D341Med (cell line): ENCODE results near the gene RBMXL2.
A peak's percentile ranks its signal among the peaks of the same experiment; 100 is the strongest.

Source experiments
- DNase-seq: peaks from one replicate; pipeline ENCODE4 v3.0.0; 2012; ENCODE audit warnings: low spot score

RBMXL2 gene

DNA sequence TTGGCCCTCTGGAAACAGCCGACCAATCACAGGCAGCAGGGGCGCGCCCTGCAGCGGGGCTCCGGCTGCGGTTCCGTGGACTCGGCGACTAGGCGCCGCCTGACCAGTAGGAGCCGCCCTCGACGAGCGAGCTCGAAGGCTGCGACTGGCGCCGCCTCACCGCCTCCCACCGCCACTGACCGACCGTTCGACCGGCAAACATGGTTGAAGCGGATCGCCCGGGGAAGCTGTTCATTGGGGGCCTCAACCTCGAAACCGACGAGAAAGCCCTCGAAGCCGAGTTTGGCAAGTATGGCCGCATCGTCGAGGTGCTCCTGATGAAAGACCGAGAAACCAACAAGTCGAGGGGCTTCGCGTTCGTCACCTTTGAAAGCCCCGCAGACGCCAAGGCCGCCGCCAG, at the start of gene RBMXL2:
Gene RBMXL2, plus strand, starts transcription at position 78 of the 400 bp plus-strand sequence. Its CDS starts 123 bp downstream, at position 201.
- no peak for DNase-seq

DNA sequence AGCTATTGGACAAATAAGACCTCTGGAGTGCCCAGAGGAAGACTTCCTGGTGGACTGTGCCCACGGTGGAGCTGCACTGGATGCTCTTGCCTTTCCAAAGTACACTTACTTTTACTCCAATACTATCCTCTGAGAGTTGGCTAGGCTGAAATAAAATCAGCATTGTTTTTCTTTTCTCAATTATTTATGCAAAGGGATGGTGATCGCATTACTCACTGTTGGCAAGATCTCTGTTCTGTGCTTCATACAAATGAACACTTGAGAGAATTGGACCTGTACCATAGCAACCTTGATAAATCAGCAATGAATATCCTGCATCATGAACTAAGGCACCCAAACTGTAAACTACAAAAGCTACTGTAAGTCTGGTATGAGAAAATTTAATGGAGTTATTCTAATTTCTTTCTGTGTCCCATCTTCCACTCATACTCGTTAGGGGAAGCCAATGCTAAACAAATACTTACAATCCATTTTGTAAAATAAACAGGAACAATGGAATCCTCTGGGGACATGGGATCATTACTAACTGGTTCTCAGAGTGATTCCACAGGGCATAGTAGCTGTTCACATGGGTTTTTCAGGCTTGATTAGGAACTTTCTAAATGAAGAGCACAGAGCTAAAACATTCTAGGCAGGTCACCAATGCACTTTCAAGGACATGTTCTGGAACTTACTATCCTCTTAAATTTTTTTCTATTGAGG, 42.2 kb upstream of the RBMXL2 start:
- no peak for DNase-seq

DNA sequence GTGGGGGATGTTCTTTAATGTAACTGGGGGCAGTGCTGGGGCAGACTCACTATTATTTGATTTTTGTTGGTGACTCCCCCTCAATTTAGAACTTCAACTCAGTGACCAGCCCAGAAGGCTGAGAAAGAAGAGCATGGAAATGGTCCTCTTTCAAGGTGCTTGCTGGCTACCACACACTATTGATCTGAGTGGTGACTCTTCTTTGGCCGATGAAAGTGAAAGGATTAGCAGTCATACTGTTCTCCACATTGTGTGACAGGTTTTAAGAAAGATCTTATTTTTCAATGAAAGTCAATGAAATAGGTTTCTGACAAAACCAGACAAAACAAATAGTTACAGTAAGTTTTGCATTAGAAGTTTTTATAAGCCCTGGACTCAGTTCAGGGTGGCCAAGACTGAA, 38.6 kb upstream of the RBMXL2 start:
- no peak for DNase-seq

DNA sequence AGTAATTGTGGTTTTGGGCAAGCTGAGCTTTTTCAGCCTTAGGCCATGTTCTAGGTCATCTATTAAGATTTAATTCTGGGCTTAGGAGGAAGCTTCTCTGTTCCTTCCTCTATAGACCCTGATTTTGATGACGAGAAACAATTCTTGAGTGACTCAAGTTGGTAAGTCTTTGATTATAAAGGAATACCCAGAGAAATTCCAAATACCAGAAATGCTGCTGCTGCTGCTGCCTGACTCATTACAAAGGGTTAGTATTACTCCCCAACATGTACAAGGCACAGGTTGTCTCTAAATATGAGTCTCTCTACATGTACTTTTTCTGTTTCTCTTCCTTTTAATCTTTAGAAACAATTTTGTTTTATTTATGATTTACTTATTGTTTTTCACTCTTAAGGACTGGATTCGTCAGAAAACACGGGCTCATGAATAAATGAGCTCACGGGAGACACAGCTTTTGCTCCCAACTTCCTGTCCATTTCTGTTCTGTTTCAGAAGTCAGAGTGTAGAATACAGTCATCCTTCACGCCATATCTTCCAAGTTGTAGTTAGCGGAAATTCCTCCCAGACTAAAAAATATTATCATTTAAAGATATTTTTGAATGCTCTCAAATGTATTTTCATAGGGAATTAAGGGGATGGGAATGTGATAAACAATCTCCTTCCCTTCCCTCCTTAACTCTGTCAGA, 31.8 kb upstream of the RBMXL2 start:
- DNase-seq: no peak

DNA sequence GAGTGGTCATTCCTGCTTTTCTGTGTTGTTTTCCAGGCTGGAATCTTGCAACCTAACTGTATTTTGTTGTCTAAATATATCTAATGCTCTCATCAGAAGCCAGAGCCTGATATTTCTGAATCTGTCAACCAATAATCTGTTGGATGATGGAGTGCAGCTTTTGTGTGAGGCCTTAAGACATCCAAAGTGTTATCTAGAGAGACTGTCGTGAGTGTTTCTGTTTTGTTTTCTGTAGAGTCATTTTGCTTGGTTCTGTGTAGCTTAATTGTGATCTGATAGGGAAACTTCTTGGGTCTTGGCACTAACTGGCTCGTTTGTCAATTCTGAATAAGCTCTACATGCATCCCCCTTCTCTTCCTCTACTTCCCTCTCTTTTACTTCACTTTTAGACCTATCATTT, 31.2 kb upstream of the RBMXL2 start:
- DNase-seq: no peak

DNA sequence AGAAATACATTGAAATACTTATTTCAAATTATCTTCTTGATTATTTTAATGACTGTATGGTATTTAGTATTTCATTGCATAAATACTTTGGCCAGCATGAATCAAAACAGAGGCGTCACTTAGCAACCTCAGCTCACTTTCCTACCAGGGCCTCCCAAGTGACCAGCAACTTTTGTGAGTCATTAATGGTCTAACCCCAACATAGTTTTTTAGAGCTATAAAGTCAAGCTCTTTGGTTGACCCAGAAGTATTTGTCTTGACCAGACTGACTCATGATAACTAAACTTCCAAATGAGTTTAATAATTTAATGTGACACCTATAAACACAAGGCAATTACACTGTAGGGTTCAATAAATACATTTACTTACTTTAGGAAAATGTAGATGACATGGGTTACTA, 27.9 kb upstream of the RBMXL2 start:
- no peak for DNase-seq

DNA sequence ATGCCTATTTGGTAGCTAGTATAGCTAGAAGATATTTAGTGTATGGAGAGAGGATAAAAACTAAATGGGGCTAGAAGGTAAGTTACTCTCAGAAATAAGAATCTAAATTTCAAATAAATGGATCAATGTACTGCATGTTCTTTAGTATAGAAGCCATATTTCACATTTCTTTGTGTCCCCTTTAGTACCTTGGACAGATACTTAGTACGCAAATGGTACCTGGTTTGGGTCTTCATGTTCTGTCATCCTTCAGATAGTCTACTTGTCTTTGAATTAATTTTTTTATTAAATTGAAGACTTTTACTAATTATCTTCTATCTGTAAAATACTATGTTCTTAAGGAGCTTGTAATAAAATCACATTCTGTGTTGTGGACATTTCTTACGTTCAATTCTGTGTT, 26.3 kb upstream of the RBMXL2 start:
- DNase-seq: no peak

DNA sequence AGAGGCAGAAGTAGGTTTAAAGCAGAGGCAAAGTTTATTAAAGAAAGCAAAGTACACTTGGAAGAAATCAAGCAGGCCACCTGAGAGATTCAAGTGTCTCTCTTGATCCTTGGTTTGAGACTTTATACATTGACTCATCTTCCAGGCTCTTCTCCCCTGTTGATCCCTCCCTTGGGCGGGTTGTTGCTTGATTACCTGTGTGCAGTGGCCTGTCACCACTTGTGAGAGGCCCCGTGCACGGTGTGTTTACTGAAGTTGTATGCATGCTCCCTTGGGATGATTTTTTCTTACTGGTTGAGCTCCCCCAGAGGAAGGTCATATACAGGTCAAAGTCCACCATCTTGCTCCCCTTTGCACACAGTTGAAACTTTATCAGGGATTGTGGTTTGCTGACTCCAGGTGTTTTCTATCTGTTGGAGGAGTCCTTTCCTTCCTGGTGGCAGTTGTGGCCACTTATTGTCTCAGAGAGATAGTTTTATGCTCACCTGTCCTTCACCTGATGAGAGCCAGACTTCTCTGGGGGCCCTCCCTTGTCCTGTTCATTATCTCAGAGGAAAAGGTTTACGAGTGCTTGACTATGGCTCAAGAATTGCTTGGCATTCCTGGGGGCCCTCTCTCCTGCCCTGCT, 16.3 kb upstream of the RBMXL2 start:
- DNase-seq: no peak

DNA sequence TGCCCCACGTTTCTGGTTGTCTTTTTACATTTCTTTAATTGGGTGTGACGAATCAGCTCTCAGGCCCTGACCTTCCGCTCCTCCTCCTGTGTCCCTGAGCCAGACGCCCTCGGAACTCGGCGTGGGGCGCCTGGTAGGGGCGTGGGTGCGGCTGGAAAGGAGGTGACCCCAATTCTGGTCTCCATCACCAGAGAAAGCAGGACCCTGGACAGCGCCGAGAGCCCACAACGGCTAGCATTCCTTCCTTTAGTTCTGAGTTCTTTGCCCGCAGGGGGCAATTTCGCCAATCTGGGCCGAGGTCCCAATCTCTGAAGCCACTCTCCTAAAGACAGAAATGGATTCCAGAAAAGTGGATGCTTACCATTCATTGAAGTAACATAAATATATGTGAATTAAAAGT, 11.7 kb upstream of the RBMXL2 start:
- DNase-seq: peak; percentile 8

DNA sequence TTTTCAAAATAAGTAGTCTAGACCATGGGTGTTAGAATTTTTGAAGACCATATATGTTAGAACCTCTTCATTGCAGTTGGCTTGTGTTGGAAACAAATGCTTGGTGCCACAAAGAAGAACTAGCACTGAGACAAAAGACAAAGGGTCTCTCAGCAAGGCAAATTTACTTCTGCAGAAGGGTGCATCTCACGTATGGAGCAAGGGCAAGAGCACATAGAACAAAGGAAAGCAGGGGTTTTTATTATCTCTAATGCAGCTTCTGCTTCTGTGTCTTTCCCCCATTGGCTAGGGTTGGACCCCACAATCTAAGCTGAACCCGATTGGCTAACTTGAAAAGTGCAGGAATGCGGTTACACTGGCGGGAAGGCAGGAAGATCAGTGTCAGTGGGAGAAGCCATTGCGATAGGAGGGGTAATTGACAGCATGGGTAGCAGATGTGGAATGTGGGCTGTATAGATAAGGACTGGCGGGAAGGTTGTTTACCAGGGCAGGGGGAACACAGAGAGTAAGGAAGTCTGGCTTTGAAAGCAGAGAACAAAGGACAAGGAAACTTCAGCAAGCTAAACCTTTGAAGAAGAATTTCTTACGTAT, 9.2 kb upstream of the RBMXL2 start:
- DNase-seq: no peak

DNA sequence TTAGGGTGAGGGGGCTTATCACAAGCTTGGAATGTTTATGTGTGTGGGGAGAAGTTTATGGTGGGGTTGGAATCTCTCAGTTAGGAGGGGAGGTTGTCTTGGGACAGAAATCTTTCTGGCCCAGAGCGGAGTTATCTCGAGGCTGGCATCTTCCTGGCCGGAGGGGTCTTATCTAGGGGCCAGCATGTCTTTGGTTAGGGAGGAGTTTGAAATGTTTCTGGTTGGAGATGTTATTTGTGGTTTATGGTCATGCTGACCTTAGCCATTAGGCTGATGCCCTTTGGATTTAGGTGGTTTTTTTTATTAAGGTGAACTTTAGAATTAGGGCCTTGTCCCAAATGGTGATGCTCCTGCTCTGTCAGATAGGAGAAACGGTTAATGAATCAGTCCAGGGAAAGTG, 7.9 kb upstream of the RBMXL2 start:
- no peak for DNase-seq

DNA sequence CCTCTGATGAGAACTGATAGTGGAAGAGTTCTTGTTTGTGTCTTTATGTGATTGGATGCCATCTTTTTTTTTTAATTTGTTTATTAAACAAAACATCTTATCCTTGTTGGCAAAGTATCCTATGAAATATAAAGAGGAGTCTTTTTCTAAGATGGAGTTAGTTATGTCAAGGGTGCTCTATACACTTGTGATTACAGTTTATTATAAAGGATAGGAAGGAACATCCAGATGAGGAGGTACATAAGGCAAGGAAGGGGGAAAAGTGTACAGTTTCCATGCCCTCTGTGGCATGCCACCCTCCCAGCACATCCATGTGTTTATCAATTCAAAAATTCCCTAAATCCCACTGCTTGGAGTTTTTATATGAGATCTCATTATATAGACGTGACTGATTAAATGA, 7.4 kb upstream of the RBMXL2 start:
- DNase-seq: no peak

DNA sequence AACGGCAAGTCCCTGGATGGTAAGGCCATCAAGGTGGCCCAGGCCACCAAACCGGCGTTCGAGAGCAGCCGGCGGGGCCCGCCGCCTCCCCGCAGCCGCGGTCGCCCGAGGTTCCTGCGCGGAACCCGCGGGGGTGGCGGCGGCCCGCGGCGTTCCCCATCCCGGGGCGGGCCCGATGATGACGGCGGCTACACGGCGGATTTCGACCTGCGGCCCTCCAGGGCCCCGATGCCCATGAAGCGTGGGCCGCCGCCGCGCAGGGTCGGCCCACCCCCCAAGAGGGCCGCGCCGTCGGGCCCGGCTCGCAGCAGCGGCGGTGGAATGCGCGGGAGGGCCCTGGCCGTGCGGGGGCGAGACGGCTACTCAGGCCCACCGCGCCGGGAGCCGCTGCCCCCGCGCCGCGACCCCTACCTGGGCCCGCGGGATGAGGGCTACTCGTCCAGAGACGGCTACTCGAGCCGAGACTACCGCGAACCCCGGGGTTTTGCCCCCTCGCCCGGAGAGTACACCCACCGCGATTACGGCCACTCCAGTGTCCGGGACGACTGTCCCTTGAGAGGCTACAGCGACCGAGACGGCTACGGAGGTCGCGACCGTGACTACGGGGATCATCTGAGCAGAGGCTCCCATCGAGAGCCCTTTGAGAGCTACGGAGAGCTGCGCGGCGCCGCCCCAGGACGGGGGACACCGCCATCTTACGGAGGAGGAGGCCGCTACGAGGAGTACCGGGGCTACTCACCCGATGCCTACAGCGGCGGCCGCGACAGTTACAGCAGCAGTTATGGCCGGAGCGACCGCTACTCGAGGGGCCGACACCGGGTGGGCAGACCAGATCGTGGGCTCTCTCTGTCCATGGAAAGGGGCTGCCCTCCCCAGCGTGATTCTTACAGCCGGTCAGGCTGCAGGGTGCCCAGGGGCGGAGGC, 792 bp downstream of the RBMXL2 start:
- DNase-seq: peak; percentile 11

DNA sequence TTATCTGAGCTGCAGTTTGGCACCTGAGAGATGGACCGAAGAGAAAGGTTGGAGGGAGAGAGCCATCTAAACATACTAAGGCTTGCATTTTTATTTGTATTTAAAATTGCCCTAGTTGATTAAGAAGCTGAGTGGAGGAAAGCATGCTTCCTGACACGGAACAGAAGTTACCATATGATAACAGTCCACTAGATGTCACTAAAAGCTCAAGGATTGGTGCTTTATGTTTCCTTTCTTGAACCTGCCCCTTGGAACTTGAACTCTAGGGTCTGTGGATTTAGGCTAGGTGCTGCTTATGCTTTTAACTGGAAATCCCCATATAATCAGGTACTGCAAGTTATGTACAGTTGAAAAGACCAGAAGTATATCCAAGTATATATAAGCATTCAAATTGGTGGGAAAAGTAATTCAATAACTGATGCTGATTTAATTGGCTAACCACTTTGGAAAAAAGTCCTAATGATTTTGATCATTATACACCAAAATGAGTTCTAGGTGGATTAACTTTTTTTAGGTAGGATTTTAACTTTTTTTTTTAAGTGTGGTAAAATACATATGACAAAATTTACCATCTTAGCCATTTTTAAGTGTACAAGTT, 9.5 kb downstream of the RBMXL2 start:
- peak; percentile 55 for DNase-seq

DNA sequence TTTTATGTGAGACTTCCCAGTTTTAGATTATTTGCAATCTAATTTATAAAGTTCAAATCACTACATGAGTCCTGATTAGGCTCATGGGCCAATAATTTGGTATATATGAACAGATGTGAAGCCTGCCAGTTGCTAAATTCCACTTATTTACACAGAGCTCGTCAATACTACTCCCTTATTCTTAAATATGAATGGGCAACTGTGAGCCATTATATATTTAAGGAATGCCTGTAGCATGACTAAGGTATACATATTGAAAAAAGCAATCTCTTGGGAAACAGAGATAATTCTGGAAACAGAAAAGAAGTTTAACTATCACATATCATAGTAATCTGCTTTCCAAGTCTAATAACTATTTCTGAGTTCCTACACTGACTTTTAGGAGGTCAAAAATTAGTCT, 27.0 kb downstream of the RBMXL2 start:
- DNase-seq: no peak

DNA sequence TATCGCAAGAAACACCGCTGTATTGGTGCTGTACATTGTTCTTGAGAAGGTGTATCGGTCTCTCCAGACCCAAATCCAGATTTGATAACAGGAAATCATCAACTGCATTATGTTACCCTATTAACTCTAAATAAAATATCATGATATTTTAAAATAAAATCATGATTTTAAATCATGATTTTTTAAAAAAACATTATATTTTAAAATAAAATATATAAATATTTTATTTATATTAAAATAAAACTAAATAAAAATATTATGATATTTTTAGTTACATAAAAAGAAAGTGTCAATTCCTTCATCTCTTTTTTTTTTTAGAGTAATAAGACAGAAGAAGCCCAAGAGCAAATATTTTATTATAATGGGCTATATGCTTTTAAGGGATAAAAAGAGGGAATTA, 27.6 kb downstream of the RBMXL2 start:
- DNase-seq: no peak

DNA sequence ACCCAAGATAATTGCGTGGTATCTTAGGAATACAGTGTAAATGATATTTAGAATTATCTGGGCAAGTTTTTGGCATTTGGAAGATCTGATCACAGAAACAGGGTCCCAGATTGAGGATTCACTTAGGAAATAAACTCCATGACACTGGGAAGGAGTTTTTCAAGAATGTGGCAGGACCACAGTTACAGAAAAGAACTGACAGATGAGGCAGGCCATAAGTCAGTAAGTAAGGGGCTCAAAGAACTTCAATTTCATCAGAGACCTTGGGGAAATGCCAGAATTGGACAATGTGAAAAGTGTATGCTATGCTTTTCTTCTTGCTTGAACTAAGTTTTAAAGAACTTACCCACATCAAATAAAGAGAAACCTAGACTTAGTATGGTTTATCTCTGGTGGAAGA, 49.3 kb downstream of the RBMXL2 start:
- no peak for DNase-seq
